Esophagus squamous epithelium (tissue), 4 donors: ENCODE results near the gene MLLT3.

ENCODE experiments used
- CTCF ChIP-seq, 6 experiments: fragments of 450-650 bp in 4 of 6; fragments of 200-600 bp in 2 of 6; sonication (generic) in 2 of 6; IDR thresholded peaks; one replicate each; pipeline ENCODE4 v1.5.1; 2016 to 2019; ENCODE audit warnings: antibody characterized with exemption in 6 of 6, mild to moderate bottlenecking in 4 of 6, moderate library complexity in 4 of 6
- POLR2A ChIP-seq, 4 donors: fragments of 450-650 bp; IDR thresholded peaks; one replicate each; pipeline ENCODE4 v1.6.1; 2017; ENCODE audit warnings: antibody characterized with exemption in 4 of 4, mild to moderate bottlenecking in 4 of 4, moderate library complexity in 3 of 4

GRCh38 chr9:20526500-20527319 is 95.6 kb downstream of the MLLT3 start:
- peak in 1 of 6 experiments; percentile 33 for TF ChIP-seq CTCF (IDR thresholded peaks at IDR 0.05)
- no peak for TF ChIP-seq POLR2A (IDR thresholded peaks at IDR 0.05)
